ENCODE results near the gene OLR1.

The OLR1 gene

DNA sequence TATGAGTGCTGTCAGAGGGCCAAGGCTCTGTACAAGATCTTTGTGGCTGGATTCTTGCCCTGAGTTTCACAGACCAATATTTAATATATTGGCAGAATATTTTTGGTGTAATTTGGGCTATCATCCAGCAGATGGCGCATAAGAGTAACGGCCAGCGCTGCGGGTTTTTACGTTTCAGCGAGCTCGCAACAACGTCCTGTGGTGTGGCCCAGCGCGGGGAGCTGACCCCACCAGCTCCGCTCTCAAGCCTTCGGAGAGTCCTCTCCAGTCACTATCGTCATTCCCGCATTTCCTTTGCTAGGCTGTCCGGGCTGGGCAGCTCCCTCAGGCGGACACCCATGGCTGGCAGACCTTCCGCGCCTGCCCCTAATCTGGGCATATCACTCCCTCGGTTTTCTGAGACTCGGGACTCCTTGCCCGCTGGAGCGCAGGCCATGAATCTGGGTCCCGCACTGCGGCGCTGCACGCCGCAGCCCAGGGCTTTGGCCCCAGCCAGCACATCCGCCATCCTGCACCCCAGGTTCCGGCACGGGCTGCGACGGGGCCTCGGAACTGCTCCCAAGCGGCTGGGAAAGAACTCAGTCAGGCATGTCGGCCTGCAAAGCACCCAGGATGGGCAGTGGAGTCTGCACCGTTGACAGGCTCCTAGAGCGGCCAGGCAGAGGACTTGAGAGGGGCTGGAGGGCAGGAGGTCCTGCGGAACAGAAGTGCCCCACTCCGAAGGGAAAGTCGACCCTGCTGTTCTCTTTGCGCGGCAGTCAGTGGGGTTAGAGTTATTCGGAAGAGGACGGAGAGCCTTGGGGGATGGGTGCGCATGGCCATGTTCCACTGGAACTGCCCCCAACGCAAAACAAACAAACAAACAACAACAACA is 18.4 kb downstream of the OLR1 start:
- DNase-seq (ENCODE audit: low read depth in 2 of 2): peak; percentile 22 to 33

- no peak for DNase-seq (ENCODE audit: low read depth in 2 of 2)
These were observed 20.3 kb downstream of the OLR1 start for GRCh38 chr12:10151621-10152020.

GRCh38 chr12:10147714-10148403 is 24.1 kb downstream of the OLR1 start:
- no peak for DNase-seq (ENCODE audit: low read depth in 2 of 2)

DNA sequence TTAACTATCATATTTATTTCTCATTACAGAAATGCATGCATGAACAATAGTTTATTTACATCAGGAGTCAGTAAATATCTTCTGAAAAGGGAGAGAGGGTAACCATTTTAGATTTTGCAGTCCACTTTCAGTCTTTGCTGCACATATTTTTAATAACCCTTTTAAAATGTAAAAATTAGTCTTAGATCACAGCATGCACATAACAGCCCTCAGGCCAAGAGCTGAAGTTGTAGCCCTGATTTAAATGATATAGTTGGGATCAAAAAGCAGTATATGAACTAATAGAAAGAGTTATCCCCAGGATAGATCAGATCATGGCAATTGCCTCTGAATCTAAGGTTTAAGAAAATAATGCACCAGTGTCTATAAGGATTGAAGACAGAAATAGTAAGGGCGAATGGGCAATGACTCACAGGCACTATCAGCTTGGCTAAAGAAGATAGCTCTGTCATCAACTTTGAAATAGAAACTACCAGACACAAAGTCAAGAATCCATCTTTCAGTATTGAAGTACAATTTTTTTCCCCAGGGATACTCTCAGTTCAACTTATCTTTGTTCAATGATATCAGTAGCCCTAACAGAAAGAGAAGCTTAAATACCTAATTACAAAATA is 28.8 kb downstream of the OLR1 start:
- no peak for DNase-seq (ENCODE audit: low read depth in 2 of 2)

GRCh38 chr12:10140001-10140400 is 31.9 kb downstream of the OLR1 start:
- DNase-seq (ENCODE audit: low read depth in 2 of 2): peak; percentile 9 to 15

DNA sequence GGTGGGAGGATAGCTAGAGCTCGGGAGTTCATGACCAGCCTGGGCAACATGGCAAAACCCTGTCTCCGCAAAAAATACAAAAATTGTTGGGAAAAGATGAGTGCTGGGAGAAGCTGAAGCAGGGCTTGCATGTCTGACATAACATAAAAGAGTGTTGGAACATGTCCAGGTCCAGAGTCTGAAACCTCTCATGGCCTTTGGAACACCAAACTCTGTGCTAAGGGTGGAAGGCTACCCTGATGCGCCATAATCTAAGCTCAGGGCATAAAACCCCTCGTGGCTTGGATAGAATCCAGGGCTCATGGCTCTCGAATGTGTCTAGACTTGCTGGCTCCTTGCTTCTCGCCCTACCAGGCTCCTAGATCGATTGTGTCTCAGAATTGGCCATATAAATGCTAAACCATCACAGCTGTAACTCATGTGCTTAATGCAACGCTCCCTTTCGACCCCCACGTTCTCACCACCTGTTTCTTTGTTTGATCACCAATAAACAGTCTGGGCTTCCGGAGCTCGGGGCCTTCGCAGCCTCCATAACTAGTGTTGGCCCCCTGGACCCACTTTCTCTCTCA is 35.2 kb downstream of the OLR1 start:
- no peak for DNase-seq (ENCODE audit: low read depth in 2 of 2)

DNA sequence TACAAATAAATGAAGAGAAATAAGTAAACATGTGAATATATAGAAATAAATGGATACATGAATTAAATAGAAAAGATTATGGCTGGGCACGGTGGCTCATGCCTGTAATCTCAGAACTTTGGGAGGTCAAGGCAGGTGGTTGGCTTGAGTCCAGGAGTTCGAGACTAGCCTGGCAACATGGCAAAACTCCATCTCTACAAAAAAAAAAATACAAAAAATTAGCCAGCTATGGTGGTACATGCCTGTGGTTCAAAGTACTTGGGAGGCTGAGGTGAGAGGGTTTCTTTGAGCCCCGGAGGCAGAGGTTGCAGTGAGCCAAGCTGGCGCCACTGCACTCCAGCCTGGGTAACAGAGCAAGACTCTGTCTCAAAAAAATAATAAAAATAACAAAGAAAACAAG is 36.8 kb downstream of the OLR1 start:
- DNase-seq (ENCODE audit: low read depth in 2 of 2): no peak

GRCh38 chr12:10132850-10133370 is 39.0 kb downstream of the OLR1 start:
- DNase-seq (ENCODE audit: low read depth in 2 of 2): no peak

- no peak for DNase-seq (ENCODE audit: low read depth in 2 of 2)
These were observed 40.7 kb downstream of the OLR1 start for GRCh38 chr12:10131111-10131690.

- no peak for DNase-seq (ENCODE audit: low read depth in 2 of 2)
These were observed 41.9 kb downstream of the OLR1 start, which contains the start of gene CLEC7A for GRCh38 chr12:10130042-10130441. Gene CLEC7A, minus strand, starts transcription at chr12:10130199. Its CDS starts 117 bp downstream, at chr12:10130082.

DNA sequence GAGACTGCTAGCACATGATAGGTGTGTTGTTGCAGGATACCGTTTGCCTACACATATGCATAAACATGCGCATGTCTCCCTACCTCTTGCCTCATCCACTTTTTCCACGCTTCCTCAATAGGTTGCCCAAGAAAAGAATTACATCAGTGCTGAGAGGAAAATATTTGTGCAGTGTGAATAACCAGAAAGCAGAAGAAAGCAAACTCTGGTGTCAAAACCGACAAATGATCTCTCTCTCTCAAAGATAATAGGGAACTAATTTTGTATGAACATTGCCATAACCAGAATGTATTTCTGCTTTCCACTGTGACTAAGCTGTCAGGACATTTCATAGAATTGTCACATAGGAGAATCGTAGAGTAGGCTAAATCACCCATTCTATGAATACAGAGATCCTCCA is 43.2 kb downstream of the OLR1 start:
- no peak for DNase-seq (ENCODE audit: low read depth in 2 of 2)

DNA sequence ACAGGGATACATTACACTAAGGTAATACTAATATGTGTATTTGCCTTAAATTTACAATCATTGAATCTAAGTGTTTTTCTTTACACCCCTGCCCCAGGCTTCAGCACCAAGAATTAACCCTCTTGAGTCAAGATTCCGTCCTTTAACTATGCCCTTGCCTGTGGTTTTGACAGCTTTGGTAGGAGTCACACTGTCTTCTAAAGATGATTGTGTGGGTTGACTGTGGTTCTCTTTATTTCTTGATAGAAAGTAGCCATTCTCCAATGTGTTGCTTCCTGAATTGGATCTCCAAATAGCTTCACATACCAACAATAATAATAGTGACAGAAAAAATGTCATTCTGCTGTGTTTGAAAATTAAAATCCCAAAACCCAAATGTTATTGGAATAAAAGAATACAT is 45.5 kb downstream of the OLR1 start:
- no peak for DNase-seq (ENCODE audit: low read depth in 2 of 2)

DNA sequence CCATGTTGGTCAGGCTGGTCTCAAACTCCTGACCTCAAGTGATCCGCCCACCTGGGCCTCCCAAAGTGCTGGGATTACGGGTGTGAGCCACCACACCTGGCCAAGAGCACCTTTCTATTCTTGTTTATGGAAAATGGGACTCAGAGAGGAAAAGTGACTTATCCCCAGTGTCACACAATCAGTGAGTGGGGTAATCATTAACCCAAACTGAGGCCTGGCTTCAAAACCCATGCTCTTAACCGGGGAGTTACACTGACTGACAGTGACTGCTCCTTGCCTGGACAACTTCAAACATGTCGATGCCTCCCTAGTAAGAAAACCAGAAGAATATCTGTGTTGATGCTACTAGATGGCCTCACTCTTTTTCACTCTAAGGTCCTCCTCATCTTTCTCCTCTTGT is 49.2 kb downstream of the OLR1 start:
- no peak for DNase-seq (ENCODE audit: low read depth in 2 of 2)

GRCh38 chr12:10121278-10121677 is 50.7 kb downstream of the OLR1 start:
- no peak for DNase-seq (ENCODE audit: low read depth in 2 of 2)

GRCh38 chr12:10119066-10119465 is 52.9 kb downstream of the OLR1 start:
- DNase-seq (ENCODE audit: low read depth in 2 of 2): no peak

DNA sequence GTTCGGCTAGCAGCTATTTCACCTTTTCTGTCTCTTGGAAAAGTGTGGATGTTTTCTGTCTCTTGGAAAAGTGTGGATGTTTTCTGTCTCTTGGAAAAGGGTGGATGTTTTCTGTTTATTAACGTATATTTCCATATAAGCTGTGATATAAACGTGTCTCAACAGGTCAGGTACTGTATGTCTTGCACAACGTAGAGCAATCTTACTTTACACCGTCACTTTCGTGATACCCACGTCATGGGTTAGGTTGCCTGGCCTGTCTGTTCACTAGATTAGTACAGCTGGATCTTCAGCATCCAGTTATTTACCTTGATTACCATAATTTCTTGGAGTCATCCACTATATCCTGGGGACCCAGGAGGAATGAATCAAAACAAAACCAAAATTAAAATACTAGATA is 56.0 kb downstream of the OLR1 start:
- DNase-seq (ENCODE audit: low read depth in 2 of 2): no peak

- no peak for DNase-seq (ENCODE audit: low read depth in 2 of 2)
These were observed 56.6 kb downstream of the OLR1 start for GRCh38 chr12:10115311-10115710.

GRCh38 chr12:10113920-10114319 is 58.0 kb downstream of the OLR1 start:
- no peak for DNase-seq (ENCODE audit: low read depth in 2 of 2)

DNA sequence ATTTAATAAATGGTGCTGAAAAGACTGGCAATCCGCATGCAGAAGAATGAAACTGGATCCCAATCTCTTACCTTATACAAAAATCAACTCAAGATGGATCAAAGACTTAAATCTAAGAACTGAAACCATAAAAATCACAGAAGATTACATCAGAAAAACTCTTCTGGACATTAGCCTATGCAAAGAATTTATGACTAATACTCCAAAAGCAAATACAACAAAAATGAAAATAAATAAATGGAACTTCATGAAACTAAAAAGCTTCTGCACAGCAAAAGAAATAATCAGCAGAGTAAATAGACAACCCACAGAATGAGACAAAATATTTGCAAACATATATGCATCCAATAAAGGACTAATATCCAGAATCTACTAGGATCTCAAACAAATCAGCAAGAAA is 58.9 kb downstream of the OLR1 start:
- DNase-seq (ENCODE audit: low read depth in 2 of 2): no peak

DNA sequence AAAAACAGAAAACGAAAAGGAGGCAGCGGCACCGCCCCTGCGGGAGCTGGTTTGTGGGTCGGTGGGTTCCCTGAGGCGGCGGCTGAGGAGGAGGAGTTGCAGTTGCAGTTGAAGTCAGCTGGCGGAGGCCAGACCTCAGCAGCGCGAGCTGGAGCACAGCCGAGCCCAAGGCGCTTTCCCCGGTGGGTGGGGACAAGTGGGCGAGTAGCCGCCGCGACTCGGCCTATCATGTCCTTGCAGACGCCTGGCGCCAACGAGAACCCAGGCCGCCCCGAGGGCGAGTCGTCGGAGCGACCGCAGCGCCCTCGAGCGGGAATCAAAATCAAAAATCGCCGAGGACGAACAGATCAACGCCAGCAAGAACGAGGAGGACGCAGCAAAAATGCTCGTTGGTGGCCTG is 60.5 kb downstream of the OLR1 start:
- DNase-seq (ENCODE audit: low read depth in 2 of 2): no peak

- no peak for DNase-seq (ENCODE audit: low read depth in 2 of 2)
These were observed 61.6 kb downstream of the OLR1 start for GRCh38 chr12:10110256-10110844.
